ENCODE data around the gene RNF152.
"Not testable (repeated sequence)": the region's sequence is repeated elsewhere in the genome, so short reads cannot be mapped to it uniquely, and the experiment has no call there.

Gene RNF152

GRCh38 chr18:61815885-61816470, 76.8 kb downstream of the RNF152 start:
- FAIRE-seq = no peak

DNA sequence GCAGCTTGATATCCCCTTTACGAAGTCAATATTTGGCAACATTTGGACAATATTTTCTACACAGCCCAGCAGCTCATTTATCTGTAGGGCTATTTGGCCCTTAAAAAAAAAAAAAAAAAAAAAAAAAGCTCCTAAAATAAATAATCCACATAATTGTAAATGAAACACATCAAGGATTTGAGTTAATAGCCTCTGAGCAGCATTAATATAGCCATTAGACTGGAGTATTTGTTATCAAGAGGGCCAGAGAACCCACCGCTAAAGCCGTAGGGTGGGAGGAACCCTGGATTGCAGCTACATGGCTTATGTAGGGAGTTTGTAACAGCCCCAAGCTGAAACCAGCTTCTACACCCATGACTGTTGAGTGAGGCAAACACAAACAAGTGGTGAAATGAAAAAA, 84.5 kb downstream of the RNF152 start:
- FAIRE-seq = no peak

GRCh38 chr18:61803393-61803792, 89.4 kb downstream of the RNF152 start:
- no peak for FAIRE-seq

DNA sequence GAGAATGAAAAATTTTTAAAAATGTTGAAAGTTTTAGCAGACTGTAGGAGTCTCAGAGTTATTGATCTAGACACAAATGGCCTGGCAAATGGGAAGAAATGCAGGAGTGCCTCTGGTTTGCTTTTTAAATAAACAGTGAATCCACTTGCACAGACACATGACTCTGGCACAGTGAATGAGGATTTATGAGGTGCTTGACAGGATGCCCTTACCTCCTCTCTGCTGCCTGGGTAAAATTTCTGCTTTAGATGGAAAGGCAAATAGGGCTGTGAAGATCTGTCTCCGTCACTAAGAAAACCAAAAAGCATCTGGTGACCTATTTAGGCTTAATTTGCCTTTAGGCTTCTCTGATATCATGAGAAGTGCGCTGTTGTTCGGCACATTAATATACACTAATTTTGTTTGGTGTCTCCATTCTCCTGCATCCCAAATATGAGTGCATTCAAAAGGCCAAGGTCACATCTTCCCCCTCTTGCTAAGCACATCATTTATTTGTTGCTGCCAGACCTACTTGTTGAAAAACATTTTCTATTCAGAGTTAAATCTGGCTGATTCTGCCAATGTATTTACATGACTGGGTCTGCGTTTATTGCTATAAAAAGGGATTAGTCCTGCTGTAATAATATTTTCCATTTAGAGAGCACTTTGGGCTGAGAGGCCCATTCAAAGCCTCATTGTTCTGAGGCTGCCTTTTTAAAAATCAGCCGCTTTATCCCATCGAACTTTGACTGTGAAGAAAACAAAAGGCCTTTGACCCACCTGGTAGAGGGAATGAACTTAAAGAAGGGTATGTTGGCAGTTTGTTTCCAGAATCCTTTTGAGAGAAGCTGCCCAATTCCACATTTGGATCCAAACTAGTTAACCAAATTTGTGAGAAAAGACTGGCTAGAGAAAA, 94.9 kb downstream of the RNF152 start:
- no peak for FAIRE-seq

- FAIRE-seq = no peak
These were observed 101.8 kb downstream of the RNF152 start for GRCh38 chr18:61791031-61791430.

GRCh38 chr18:61787011-61787670, 105.7 kb downstream of the RNF152 start:
- not testable (repeated sequence) for FAIRE-seq

DNA sequence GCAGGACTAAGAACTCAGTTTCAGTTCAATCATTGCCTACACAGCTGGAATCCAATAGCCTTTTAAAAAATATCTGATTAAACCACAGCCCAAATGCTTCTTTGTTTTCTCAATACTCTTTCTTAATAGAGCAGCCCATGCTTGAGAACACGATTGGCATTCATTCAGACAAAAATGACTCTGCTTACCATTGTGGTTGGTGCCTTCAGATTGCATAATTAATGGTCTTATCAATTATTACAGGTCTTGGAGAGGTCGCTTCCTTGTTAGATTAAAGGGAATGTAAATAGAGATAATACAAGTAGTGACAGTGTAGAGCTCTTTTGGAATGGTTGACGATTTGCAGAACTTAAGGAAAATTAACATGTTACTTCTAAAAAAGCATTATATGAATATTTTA, 107.2 kb downstream of the RNF152 start:
- FAIRE-seq = no peak

GRCh38 chr18:61784834-61785233, 108.0 kb downstream of the RNF152 start:
- no peak for FAIRE-seq

DNA sequence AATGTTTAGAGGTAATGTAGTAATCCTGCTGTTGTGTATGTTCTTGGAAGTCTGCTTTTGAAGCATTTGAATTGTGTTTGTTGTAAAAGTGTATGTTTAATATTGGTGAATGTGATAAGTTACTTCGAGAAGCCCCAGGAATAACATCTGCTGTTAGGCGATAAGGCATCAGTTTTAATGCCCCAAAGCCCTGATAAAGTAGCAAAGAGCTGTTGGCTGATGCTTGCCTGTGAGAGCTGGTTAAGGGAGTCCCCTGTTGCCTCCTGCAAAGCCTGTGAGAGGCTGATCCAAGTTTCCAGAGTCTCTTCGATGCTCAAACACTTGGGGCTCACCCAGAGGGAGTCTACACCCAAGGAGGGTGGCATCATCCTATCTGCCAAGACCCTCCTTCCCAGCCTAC, 110.3 kb downstream of the RNF152 start:
- FAIRE-seq = no peak

GRCh38 chr18:61776201-61776600, 116.6 kb downstream of the RNF152 start:
- FAIRE-seq = not testable (repeated sequence)

DNA sequence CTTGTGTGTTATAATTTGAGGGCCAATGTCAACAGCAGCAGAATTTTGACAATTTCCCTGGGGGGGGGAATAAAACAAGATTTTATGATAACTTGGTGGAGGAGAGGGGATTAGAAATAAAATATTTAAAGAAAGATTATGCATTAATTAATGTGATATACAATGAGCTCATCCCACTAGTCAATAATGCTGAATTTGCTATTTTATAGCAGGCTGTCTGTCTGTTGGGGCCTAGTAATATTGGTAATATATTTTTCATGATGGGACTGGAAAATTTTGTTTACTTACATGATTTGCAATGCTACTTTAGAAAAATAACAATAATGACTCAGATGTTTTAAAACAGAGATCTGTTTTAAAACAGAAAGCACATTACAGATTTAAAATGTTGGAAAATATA, 118.0 kb downstream of the RNF152 start:
- FAIRE-seq = no peak

GRCh38 chr18:61772293-61772848, 120.4 kb downstream of the RNF152 start:
- FAIRE-seq = no peak

- no peak for FAIRE-seq
These were observed 120.9 kb downstream of the RNF152 start for GRCh38 chr18:61771861-61772260.

DNA sequence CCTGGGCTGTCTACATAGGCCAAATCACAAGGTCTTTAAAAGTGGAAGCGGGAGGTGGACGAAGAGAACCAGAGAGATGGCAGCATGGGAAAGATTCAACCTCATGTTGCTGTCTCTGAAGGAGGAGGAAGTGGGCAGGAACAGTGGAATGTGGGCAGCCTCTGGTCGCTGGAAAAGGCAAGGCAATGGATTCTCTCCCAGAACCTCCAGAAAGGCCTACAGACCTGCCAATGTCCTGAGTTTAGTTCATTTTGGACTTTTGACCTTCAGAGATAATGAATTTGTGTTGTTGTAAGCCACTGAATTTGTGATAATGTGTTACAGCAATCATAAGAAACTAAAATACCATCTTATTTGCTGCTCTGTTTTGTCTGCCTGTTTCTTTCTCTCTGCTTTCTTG, 122.5 kb downstream of the RNF152 start:
- no peak for FAIRE-seq

DNA sequence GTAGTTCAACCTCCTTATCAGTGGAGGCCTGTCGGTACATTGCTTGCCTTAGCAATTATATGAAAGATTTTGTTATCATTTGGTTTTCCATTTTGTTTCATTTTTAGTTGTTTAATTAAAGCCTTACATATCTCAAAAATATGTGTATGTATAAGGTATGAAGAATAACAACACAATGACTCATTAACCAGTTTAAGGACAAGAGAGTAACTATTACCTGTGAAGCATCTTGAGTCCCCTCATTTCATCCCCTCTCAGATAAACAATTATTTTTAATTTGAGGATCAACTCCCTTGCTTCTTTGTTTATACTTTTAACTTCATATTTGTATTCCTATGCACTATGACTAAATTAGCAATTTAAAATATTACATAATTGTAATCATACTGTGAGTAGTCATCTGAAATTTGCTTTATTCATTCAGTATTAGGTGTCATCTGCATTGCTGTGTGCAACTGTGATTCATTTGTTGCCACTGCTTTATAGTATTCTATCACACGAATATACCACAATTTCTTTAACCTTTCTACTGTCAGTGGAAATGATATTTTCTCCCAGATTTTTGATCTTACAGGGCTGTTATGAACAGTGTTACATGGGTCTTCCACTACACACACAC, 126.4 kb downstream of the RNF152 start:
- no peak for FAIRE-seq

GRCh38 chr18:61765097-61765496, 127.7 kb downstream of the RNF152 start:
- FAIRE-seq = no peak

GRCh38 chr18:61764381-61764780, 128.4 kb downstream of the RNF152 start:
- FAIRE-seq = no peak

DNA sequence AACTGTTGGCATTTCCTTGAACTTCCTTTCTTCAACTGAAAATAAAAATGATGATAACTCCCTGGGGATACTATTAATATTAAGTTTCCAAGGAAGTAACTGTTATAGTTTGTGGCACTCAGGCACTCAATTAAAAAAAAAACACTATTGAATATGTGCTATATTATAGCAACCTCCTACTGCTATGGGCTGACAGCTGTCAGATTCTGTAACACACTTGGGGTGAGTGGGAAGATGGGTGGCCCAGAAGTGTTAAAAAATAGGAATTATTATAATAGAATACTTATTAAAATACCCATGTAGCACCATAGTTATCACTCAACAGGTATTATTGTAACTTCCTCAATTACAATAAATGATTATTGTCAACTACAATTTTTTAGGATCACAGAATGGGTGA, 130.9 kb downstream of the RNF152 start:
- no peak for FAIRE-seq
